ENCODE measurements around the gene SLC7A7. TPM values are rescaled to one million over a fixed set of nuclear protein-coding genes. Genes with fewer than 3 reads are reported as not detected.

The SLC7A7 gene
- total and polyA plus RNA-seq, 2 of the 13 experiments (the other 11 are each of a cell fraction or from before 2014, with no cell fraction given) = 0.13 to 0.63 TPM

DNA sequence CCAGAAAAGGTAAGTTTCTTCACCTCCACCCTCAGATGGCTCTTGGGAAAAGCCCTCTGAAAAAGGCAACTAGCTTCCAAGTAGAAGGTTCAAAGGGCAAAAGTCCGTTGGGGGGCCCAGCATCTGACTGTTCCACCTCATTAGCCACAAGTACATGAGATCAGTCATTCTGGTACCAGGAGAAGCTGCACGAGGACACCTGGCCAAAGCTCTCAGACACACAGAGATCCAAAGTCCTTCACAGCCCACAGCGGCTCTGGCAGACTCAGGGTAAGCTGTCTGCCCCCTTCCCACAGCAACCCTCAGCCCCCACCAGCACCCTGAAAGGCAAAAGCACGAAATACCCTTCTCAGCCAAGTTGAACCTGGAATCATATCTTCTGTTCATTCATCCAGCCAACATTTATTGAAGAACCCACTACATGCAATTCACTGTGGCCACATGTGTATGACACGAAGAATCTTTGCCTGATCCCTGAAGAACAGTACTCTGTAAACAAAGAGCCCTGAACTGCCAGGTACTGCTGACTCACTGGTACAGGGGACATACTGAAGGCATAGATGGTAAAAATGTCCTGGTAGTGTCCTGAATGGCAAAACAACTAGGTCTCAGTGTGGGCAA, 19.0 kb downstream of the SLC7A7 start (continued):
- TF ChIP-seq, protein P1, sequence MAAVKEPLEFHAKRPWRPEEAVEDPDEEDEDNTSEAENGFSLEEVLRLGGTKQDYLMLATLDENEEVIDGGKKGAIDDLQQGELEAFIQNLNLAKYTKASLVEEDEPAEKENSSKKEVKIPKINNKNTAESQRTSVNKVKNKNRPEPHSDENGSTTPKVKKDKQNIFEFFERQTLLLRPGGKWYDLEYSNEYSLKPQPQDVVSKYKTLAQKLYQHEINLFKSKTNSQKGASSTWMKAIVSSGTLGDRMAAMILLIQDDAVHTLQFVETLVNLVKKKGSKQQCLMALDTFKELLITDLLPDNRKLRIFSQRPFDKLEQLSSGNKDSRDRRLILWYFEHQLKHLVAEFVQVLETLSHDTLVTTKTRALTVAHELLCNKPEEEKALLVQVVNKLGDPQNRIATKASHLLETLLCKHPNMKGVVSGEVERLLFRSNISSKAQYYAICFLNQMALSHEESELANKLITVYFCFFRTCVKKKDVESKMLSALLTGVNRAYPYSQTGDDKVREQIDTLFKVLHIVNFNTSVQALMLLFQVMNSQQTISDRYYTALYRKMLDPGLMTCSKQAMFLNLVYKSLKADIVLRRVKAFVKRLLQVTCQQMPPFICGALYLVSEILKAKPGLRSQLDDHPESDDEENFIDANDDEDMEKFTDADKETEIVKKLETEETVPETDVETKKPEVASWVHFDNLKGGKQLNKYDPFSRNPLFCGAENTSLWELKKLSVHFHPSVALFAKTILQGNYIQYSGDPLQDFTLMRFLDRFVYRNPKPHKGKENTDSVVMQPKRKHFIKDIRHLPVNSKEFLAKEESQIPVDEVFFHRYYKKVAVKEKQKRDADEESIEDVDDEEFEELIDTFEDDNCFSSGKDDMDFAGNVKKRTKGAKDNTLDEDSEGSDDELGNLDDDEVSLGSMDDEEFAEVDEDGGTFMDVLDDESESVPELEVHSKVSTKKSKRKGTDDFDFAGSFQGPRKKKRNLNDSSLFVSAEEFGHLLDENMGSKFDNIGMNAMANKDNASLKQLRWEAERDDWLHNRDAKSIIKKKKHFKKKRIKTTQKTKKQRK (IDR thresholded peaks at IDR 0.05; ENCODE audit: low read length) = no peak
- TF ChIP-seq SMARCC2 (IDR thresholded peaks at IDR 0.05) = no peak
- peak; percentile 71 for TF ChIP-seq KLF6 (CRISPR knock-in tag; IDR thresholded peaks at IDR 0.05)
- no peak for TF ChIP-seq ATF1 (CRISPR knock-in tag; IDR thresholded peaks at IDR 0.05)

DNA sequence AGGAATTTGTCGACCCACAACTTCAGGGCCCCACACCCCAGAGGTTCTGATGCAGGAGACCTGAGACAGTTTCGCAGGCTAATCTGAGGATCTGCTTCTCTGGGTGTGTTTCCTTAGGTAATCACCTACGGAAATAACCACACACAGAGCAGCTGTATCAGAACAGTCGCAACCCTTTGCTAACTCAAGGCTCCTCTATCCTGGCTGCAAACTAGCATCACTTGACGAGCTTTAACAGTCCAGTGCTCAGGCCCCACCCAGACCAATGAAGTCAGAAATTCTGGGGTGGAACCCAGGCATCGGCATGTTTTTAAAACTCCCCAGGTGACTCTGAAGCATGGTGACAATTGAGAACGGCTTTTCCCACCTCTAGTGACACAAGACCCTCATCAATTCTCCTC, 20.7 kb downstream of the SLC7A7 start:
- no peak for ATAC-seq
- WGBS (ENCODE audit: low lambda C conversion rate) = 83% methylated on average over 7 of the region's 7 CpGs
- H3K4me3 ChIP-seq (replicated peaks in 1 of 3; ENCODE audit: insufficient read depth in 1 of 3, low read depth in 2 of 3, low read length in 3 of 3) = no peak overlapping the region
- BruUV-seq (replicated peaks) = no TSS peak
- DNase-seq (ENCODE audit: low spot score) = no peak
- ChIA-PET CTCF (ENCODE audit: low intra/inter-chr PET ratio, low total read pairs) (no interaction called here), POLR2A (interaction anchor here (0.8 to 1.9 kb wide), 3 partner anchors 12 to 47 kb away, joined by 3 to 9 read pairs (median 3); partner anchors contain the start of gene OXA1L)
- FAIRE-seq = no peak
- H3K79me2 ChIP-seq (ENCODE audit: insufficient read depth, low read length) = no peaks in the 10 kb centered on the region
- in situ Hi-C loops (cut with HindIII; ENCODE audit: extremely low pct_ligation_motif_present, low pct_unique_long_range_greater_than_20kb) (no loop called here), intact Hi-C loops (cut with micrococcal nuclease; ENCODE audit: unreplicated experiment) (no loop called here)
- H3K27ac ChIP-seq (ENCODE audit: extremely low read length, insufficient read depth, low read length) = no peak overlapping the region
- H3K4me1 ChIP-seq (ENCODE audit: insufficient read depth, low read length) = peaks cover 34% of the 10 kb centered on the region
- no peaks in the 10 kb centered on the region for H3K36me3 ChIP-seq (replicated peaks in 1 of 2; ENCODE audit: control insufficient read depth in 1 of 2, insufficient read depth in 2 of 2, low read length in 2 of 2)
- H2AFZ ChIP-seq (ENCODE audit: low read length) = no peak overlapping the region
- H3K9me3 ChIP-seq (ENCODE audit: low read length) = no peaks in the 10 kb centered on the region
- no peaks in the 10 kb centered on the region for H4K20me1 ChIP-seq (ENCODE audit: insufficient read depth, low read length)
- H3K27me3 ChIP-seq (ENCODE audit: control insufficient read depth in 1 of 2, insufficient read depth in 2 of 2, low read length in 2 of 2) = no peaks in the 10 kb centered on the region
- no peak overlapping the region for H3K9ac ChIP-seq (ENCODE audit: insufficient read depth, low read depth, low read length)
- H3K4me2 ChIP-seq (ENCODE audit: low read depth, low read length) = no peak overlapping the region
- TF ChIP-seq HHEX (CRISPR knock-in tag; IDR thresholded peaks at IDR 0.05) (no peak), KLF16 (CRISPR knock-in tag; IDR thresholded peaks at IDR 0.05) (no peak), GPBP1L1 (CRISPR knock-in tag; IDR thresholded peaks at IDR 0.05) (no peak), HMGA1 (CRISPR knock-in tag; conservative IDR thresholded peaks at IDR 0.05) (no peak), ZNF710 (CRISPR knock-in tag; IDR thresholded peaks at IDR 0.05; ENCODE audit: borderline replicate concordance) (no peak)
- TF ChIP-seq, protein P2, sequence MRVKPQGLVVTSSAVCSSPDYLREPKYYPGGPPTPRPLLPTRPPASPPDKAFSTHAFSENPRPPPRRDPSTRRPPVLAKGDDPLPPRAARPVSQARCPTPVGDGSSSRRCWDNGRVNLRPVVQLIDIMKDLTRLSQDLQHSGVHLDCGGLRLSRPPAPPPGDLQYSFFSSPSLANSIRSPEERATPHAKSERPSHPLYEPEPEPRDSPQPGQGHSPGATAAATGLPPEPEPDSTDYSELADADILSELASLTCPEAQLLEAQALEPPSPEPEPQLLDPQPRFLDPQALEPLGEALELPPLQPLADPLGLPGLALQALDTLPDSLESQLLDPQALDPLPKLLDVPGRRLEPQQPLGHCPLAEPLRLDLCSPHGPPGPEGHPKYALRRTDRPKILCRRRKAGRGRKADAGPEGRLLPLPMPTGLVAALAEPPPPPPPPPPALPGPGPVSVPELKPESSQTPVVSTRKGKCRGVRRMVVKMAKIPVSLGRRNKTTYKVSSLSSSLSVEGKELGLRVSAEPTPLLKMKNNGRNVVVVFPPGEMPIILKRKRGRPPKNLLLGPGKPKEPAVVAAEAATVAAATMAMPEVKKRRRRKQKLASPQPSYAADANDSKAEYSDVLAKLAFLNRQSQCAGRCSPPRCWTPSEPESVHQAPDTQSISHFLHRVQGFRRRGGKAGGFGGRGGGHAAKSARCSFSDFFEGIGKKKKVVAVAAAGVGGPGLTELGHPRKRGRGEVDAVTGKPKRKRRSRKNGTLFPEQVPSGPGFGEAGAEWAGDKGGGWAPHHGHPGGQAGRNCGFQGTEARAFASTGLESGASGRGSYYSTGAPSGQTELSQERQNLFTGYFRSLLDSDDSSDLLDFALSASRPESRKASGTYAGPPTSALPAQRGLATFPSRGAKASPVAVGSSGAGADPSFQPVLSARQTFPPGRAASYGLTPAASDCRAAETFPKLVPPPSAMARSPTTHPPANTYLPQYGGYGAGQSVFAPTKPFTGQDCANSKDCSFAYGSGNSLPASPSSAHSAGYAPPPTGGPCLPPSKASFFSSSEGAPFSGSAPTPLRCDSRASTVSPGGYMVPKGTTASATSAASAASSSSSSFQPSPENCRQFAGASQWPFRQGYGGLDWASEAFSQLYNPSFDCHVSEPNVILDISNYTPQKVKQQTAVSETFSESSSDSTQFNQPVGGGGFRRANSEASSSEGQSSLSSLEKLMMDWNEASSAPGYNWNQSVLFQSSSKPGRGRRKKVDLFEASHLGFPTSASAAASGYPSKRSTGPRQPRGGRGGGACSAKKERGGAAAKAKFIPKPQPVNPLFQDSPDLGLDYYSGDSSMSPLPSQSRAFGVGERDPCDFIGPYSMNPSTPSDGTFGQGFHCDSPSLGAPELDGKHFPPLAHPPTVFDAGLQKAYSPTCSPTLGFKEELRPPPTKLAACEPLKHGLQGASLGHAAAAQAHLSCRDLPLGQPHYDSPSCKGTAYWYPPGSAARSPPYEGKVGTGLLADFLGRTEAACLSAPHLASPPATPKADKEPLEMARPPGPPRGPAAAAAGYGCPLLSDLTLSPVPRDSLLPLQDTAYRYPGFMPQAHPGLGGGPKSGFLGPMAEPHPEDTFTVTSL (CRISPR knock-in tag; IDR thresholded peaks at IDR 0.05; ENCODE audit: borderline replicate concordance) = no peak

Measured in HepG2 (cell line).